ENCODE results near the gene SMYD4.

GRCh38 chr17:1785930-1786329, 43.8 kb downstream of the SMYD4 start:
- TF ChIP-seq, protein P1, sequence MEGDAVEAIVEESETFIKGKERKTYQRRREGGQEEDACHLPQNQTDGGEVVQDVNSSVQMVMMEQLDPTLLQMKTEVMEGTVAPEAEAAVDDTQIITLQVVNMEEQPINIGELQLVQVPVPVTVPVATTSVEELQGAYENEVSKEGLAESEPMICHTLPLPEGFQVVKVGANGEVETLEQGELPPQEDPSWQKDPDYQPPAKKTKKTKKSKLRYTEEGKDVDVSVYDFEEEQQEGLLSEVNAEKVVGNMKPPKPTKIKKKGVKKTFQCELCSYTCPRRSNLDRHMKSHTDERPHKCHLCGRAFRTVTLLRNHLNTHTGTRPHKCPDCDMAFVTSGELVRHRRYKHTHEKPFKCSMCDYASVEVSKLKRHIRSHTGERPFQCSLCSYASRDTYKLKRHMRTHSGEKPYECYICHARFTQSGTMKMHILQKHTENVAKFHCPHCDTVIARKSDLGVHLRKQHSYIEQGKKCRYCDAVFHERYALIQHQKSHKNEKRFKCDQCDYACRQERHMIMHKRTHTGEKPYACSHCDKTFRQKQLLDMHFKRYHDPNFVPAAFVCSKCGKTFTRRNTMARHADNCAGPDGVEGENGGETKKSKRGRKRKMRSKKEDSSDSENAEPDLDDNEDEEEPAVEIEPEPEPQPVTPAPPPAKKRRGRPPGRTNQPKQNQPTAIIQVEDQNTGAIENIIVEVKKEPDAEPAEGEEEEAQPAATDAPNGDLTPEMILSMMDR (IDR thresholded peaks at IDR 0.05), result no peak
- TF ChIP-seq EP300 (IDR thresholded peaks at IDR 0.05) (no peak), POLR2A (IDR thresholded peaks at IDR 0.05) (no peak)
